ENCODE data around the gene KIF1C. TPM values are rescaled to one million over a fixed set of nuclear protein-coding genes. Genes with fewer than 3 reads are reported as not detected.

KIF1C gene
- total and polyA plus RNA-seq, 2 donors (not counting 1 experiment from before 2014, with no cell fraction given), result 5.7 to 29.6 TPM

- Mint-ChIP-seq H3K27ac (peak overlapping the region; percentile 65), H3K27me3 (no peaks in the 10 kb centered on the region), H3K9me3 (ENCODE audit: insufficient read depth) (no peaks in the 10 kb centered on the region), H3K4me3 (no peak overlapping the region), H3K4me1 (peaks cover 25% of the 10 kb centered on the region)
- Histone ChIP-seq H2AFZ (ENCODE audit: insufficient read depth, low read depth, low read length, poor library complexity, severe bottlenecking) (no peak overlapping the region), H3K79me2 (ENCODE audit: control insufficient read depth, insufficient read depth, low read length) (no peaks in the 10 kb centered on the region), H3K27me3 (replicated peaks in 1 of 4; ENCODE audit: control extremely low read depth in 1 of 4, control insufficient read depth in 3 of 4, insufficient read depth in 4 of 4, low read length in 3 of 4) (peaks cover 0 to 8% (median 0%) of the 10 kb centered on the region in 4 experiments), H3K27ac (ENCODE audit: low read length in 2 of 2) (no peak overlapping the region), H3K36me3 (replicated peaks in 1 of 2; ENCODE audit: control extremely low read depth in 1 of 2, control insufficient read depth in 1 of 2, extremely low read depth in 1 of 2, insufficient read depth in 2 of 2, low read length in 1 of 2) (no peaks in the 10 kb centered on the region), H3K4me2 (replicated peaks; ENCODE audit: low read depth, low read length, poor library complexity, severe bottlenecking) (no peak overlapping the region), H3K4me1 (ENCODE audit: control insufficient read depth in 2 of 2, insufficient read depth in 2 of 2, low read length in 2 of 2) (peaks cover 9 to 22% of the 10 kb centered on the region in 2 donors), H3K9ac (ENCODE audit: low read length) (no peak overlapping the region), H3K4me3 (ENCODE audit: control extremely low read depth in 1 of 5, extremely low read depth in 1 of 5, insufficient read depth in 1 of 5, low read depth in 2 of 5, low read length in 4 of 5) (no peak overlapping the region), H3K9me3 (ENCODE audit: control extremely low read depth in 1 of 3, control insufficient read depth in 2 of 3, insufficient read depth in 1 of 3, low read length in 2 of 3) (peaks cover 0 to 6% (median 0%) of the 10 kb centered on the region in 3 donors), H4K20me1 (ENCODE audit: control insufficient read depth, insufficient read depth, low read length, poor library complexity, severe bottlenecking) (no peaks in the 10 kb centered on the region)
- TF ChIP-seq EZH2 (IDR thresholded peaks at IDR 0.05; ENCODE audit: borderline replicate concordance, insufficient read depth, low read depth, low read length, poor library complexity, severe bottlenecking), result no peak
- TF ChIP-seq, protein P1, sequence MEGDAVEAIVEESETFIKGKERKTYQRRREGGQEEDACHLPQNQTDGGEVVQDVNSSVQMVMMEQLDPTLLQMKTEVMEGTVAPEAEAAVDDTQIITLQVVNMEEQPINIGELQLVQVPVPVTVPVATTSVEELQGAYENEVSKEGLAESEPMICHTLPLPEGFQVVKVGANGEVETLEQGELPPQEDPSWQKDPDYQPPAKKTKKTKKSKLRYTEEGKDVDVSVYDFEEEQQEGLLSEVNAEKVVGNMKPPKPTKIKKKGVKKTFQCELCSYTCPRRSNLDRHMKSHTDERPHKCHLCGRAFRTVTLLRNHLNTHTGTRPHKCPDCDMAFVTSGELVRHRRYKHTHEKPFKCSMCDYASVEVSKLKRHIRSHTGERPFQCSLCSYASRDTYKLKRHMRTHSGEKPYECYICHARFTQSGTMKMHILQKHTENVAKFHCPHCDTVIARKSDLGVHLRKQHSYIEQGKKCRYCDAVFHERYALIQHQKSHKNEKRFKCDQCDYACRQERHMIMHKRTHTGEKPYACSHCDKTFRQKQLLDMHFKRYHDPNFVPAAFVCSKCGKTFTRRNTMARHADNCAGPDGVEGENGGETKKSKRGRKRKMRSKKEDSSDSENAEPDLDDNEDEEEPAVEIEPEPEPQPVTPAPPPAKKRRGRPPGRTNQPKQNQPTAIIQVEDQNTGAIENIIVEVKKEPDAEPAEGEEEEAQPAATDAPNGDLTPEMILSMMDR (IDR thresholded peaks at IDR 0.05), result no peak
- DNase-seq (no peak), ATAC-seq (ENCODE audit: low read depth) (no peak)
- WGBS (ENCODE audit: insufficient coverage), result 92% methylated on average over 2 of the region's 5 CpGs
- intact Hi-C loops (cut with micrococcal nuclease), result no loop called here
- CTCF ChIA-PET, result interaction anchor here (0.9 to 6.9 kb wide), 2 partner anchors 17 to 142 kb away, joined by 4 to 30 read pairs; partner anchors contain the start of gene CHRNE
- POLR2A ChIA-PET, result interaction anchor here (0.6 to 1.6 kb wide), 2 partner anchors 13 to 379 kb away, joined by 3 read pairs; no protein-coding TSS in a partner anchor
These were observed 46.9 kb downstream of the KIF1C start for GRCh38 chr17:5044630-5045029.

DNA sequence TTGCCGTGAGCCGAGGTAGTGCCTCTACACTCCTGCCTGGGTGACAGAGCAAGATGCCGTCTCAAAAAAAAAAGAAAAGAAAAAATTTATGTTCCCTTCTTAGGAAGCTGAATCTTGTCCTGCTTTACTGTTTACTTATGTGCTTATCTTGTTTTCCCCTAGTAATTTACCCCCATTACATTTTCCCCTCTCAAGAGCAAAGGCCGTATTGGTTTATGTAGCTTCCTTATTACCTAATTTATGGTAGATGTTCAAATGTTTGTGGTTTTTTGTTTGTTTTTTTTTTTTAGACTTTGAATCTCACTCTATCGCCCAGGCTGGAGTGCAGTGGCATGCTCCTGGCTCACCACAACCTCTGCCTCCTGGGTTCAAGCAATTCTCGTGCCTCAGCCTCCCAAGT lies 47.7 kb downstream of the KIF1C start:
- ChIA-PET POLR2A (interaction anchor here (0.7 to 0.8 kb wide), 2 partner anchors 9 to 45 kb away, joined by 3 to 4 read pairs; no protein-coding TSS in a partner anchor), CTCF (interaction anchor here (0.6 to 6.9 kb wide), 8 partner anchors 9 to 136 kb away, joined by 3 to 30 read pairs (median 4); partner anchors contain the start of gene ZFP3)
- peaks cover 0 to 6% (median 0%) of the 10 kb centered on the region in 3 donors for H3K9me3 ChIP-seq (ENCODE audit: control extremely low read depth in 1 of 3, control insufficient read depth in 2 of 3, insufficient read depth in 1 of 3, low read length in 2 of 3)
- H3K4me3 Mint-ChIP-seq, result no peak overlapping the region
- no peak overlapping the region for H3K4me3 ChIP-seq (ENCODE audit: control extremely low read depth in 1 of 5, extremely low read depth in 1 of 5, insufficient read depth in 1 of 5, low read depth in 2 of 5, low read length in 4 of 5)
- H3K27ac ChIP-seq (ENCODE audit: low read length in 2 of 2), result no peak overlapping the region
- no peak overlapping the region for H3K27ac Mint-ChIP-seq
- H4K20me1 ChIP-seq (ENCODE audit: control insufficient read depth, insufficient read depth, low read length, poor library complexity, severe bottlenecking), result no peaks in the 10 kb centered on the region
- no peak overlapping the region for H3K9ac ChIP-seq (ENCODE audit: low read length)
- ATAC-seq (ENCODE audit: low read depth) (no peak), DNase-seq (no peak)
- H3K4me2 ChIP-seq (replicated peaks; ENCODE audit: low read depth, low read length, poor library complexity, severe bottlenecking), result no peak overlapping the region
- TF ChIP-seq, protein P1 (IDR thresholded peaks at IDR 0.05), result no peak
- TF ChIP-seq EZH2 (IDR thresholded peaks at IDR 0.05; ENCODE audit: borderline replicate concordance, insufficient read depth, low read depth, low read length, poor library complexity, severe bottlenecking), result no peak
- peaks cover 13 to 31% of the 10 kb centered on the region in 2 donors for H3K4me1 ChIP-seq (ENCODE audit: control insufficient read depth in 2 of 2, insufficient read depth in 2 of 2, low read length in 2 of 2)
- 100% methylated on average over 2 of the region's 6 CpGs for WGBS (ENCODE audit: insufficient coverage)
- H3K9me3 Mint-ChIP-seq (ENCODE audit: insufficient read depth), result no peaks in the 10 kb centered on the region
- no peaks in the 10 kb centered on the region for H3K36me3 ChIP-seq (replicated peaks in 1 of 2; ENCODE audit: control extremely low read depth in 1 of 2, control insufficient read depth in 1 of 2, extremely low read depth in 1 of 2, insufficient read depth in 2 of 2, low read length in 1 of 2)
- peaks cover 0 to 8% (median 0%) of the 10 kb centered on the region in 4 experiments for H3K27me3 ChIP-seq (replicated peaks in 1 of 4; ENCODE audit: control extremely low read depth in 1 of 4, control insufficient read depth in 3 of 4, insufficient read depth in 4 of 4, low read length in 3 of 4)
- H3K79me2 ChIP-seq (ENCODE audit: control insufficient read depth, insufficient read depth, low read length), result no peaks in the 10 kb centered on the region
- intact Hi-C loops (cut with micrococcal nuclease), result no loop called here
- H3K4me1 Mint-ChIP-seq, result peaks cover 30% of the 10 kb centered on the region
- H2AFZ ChIP-seq (ENCODE audit: insufficient read depth, low read depth, low read length, poor library complexity, severe bottlenecking), result no peak overlapping the region
- no peaks in the 10 kb centered on the region for H3K27me3 Mint-ChIP-seq
